ENCODE results near the gene MOGAT2.

- TF ChIP-seq CTCF (IDR thresholded peaks at IDR 0.05; ENCODE audit: extremely low read depth in 1 of 2, insufficient read depth in 1 of 2, low read depth in 1 of 2, low read length in 2 of 2) (no peak), POLR2AphosphoS5 (IDR thresholded peaks at IDR 0.05; ENCODE audit: insufficient read depth, low read depth, low read length) (no peak), MAX (IDR thresholded peaks at IDR 0.05; ENCODE audit: insufficient read depth, insufficient read length) (no peak)
These were observed 15.4 kb downstream of the MOGAT2 start for GRCh38 chr11:75733071-75733430.
